Neural progenitor cell (in vitro differentiated cells): ENCODE data around the gene CDH12. TPM values are rescaled to one million over a fixed set of nuclear protein-coding genes. Genes with fewer than 3 reads are reported as not detected.

ENCODE experiments used
- DNase-seq: peaks from one replicate; pipeline ENCODE4 v3.0.0-alpha.2; 2016; ENCODE audit warnings: low spot score
- H2AFZ ChIP-seq: fragments of 200-600 bp; sonication (generic); replicated peaks from 2 replicates; pipeline ENCODE4 v1.6.1; 2016; ENCODE audit warnings: antibody characterized with exemption
- H3F3A ChIP-seq: fragments of 200-600 bp; sonication (generic); 2 replicates; pipeline ENCODE4 v1.6.1; 2016; ENCODE audit warnings: antibody characterized with exemption, low read depth
- H3K27ac ChIP-seq: fragments of 200-600 bp; sonication (generic); 2 replicates; pipeline ENCODE4 v1.5.1; 2016; ENCODE audit warnings: mild to moderate bottlenecking
- H3K27me3 ChIP-seq: fragments of 200-600 bp; sonication (generic); 2 replicates; pipeline ENCODE4 v1.6.1; 2016; ENCODE audit warnings: mild to moderate bottlenecking, moderate library complexity
- H3K36me3 ChIP-seq: fragments of 200-600 bp; sonication (generic); 2 replicates; pipeline ENCODE4 v1.5.1; 2016
- H3K4me1 ChIP-seq: fragments of 200-600 bp; sonication (generic); 2 replicates; pipeline ENCODE4 v1.6.1; 2016; ENCODE audit warnings: mixed run types
- H3K4me2 ChIP-seq: fragments of 200-600 bp; sonication (generic); 2 replicates; pipeline ENCODE4 v1.6.1; 2016
- H3K4me3 ChIP-seq: fragments of 200-600 bp; sonication (generic); 2 replicates; pipeline ENCODE4 v1.5.1; 2016
- H3K79me2 ChIP-seq: fragments of 200-600 bp; sonication (generic); 2 replicates; pipeline ENCODE4 v1.6.1; 2016; ENCODE audit warnings: low read depth
- H3K9ac ChIP-seq: fragments of 200-600 bp; sonication (generic); 2 replicates; pipeline ENCODE4 v1.6.1; 2016
- H3K9me3 ChIP-seq: fragments of 200-600 bp; sonication (generic); 2 replicates; pipeline ENCODE4 v1.5.1; 2016; ENCODE audit warnings: low read depth
- H4K20me1 ChIP-seq: fragments of 200-600 bp; sonication (generic); 2 replicates; pipeline ENCODE4 v1.6.1; 2016; ENCODE audit warnings: low read depth
- H3K27ac Mint-ChIP-seq: 3 replicates; pipeline ENCODE4 v1.8.0; 2021; ENCODE audit warnings: mixed read lengths
- H3K27me3 Mint-ChIP-seq: 2 replicates; pipeline ENCODE4 v1.8.0; 2022; ENCODE audit warnings: low read depth, mild to moderate bottlenecking, inconsistent platforms, moderate library complexity, mixed read lengths; ENCODE audit not compliant: insufficient read depth
- H3K36me3 Mint-ChIP-seq: 3 replicates; pipeline ENCODE4 v1.8.0; 2021; ENCODE audit warnings: mixed read lengths
- H3K4me1 Mint-ChIP-seq: 3 replicates; pipeline ENCODE4 v1.8.0; 2021; ENCODE audit warnings: mixed read lengths
- H3K4me3 Mint-ChIP-seq: 3 replicates; pipeline ENCODE4 v1.8.0; 2021; ENCODE audit warnings: mild to moderate bottlenecking, moderate library complexity, mixed read lengths
- H3K9me3 Mint-ChIP-seq: 3 replicates; pipeline ENCODE4 v1.8.0; 2020; ENCODE audit warnings: mixed read lengths
- CTCF ChIP-seq: fragments of 200-600 bp; sonication (generic); IDR thresholded peaks from 2 replicates; pipeline ENCODE4 v1.5.1; 2017; ENCODE audit warnings: antibody characterized with exemption, mild to moderate bottlenecking
- EZH2 ChIP-seq: fragments of 200-600 bp; sonication (generic); IDR thresholded peaks from 2 replicates; pipeline ENCODE4 v1.6.1; 2017; ENCODE audit warnings: antibody characterized with exemption, mild to moderate bottlenecking, moderate library complexity
- EZH2phosphoT487 ChIP-seq: fragments of 200-600 bp; sonication (generic); IDR thresholded peaks from 2 replicates; pipeline ENCODE4 v1.6.1; 2017; ENCODE audit warnings: antibody characterized with exemption
- total RNA-seq: library from RNA; depleted of rRNA; stranded (reverse); fragments of >200 nt; gene quantifications from 2 replicates; pipeline ENCODE4 v1.2.3, GENCODE V29; 2015; ENCODE audit warnings: low replicate concordance

CDH12 gene
- total RNA-seq, 1 donor from 2014 or later: not detected

- H3K4me3 ChIP-seq: no peak overlapping the region
- H3K36me3 ChIP-seq: no peaks in the 10 kb centered on the region
- no peaks in the 10 kb centered on the region for H3K9me3 Mint-ChIP-seq
- TF ChIP-seq CTCF (no peak), EZH2 (no peak), EZH2phosphoT487 (no peak)
- H3K4me1 Mint-ChIP-seq: no peaks in the 10 kb centered on the region
- H4K20me1 ChIP-seq: no peaks in the 10 kb centered on the region
- H3K27me3 ChIP-seq: no peaks in the 10 kb centered on the region
- DNase-seq: no peak
- no peak overlapping the region for H3K27ac Mint-ChIP-seq
- no peaks in the 10 kb centered on the region for H3K27me3 Mint-ChIP-seq
- H3K27ac ChIP-seq: no peak overlapping the region
- H3K4me1 ChIP-seq: no peaks in the 10 kb centered on the region
- no peak overlapping the region for H3K9ac ChIP-seq
- no peak overlapping the region for H3K4me3 Mint-ChIP-seq
- no peak overlapping the region for H3K4me2 ChIP-seq
- no peaks in the 10 kb centered on the region for H3K36me3 Mint-ChIP-seq
- H2AFZ ChIP-seq: no peak overlapping the region
- H3K79me2 ChIP-seq: no peaks in the 10 kb centered on the region
- H3F3A ChIP-seq: no peaks in the 10 kb centered on the region
- no peaks in the 10 kb centered on the region for H3K9me3 ChIP-seq
Observed at GRCh38 chr5:21831145-21831787, 1021.9 kb downstream of the CDH12 start.

DNA sequence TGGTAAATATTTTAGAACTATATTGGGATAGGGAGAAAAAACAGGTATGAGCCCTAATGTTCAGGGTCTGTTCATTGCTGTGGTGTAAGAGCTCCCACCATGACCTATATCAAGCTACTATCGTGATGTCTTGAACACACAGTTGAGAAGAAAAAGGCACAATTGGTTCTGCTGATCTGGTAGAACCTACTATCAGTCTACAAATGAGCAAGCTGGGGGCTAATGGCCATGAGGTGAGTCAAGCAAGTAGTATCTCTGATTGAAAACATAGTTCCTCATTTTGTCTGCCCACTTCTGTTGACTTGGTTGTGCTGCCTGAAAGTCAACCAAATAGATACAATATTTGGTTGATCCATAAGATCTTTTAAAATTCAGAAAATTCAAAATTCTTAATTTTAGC lies 1026.3 kb downstream of the CDH12 start:
- Histone ChIP-seq H3K36me3 (no peaks in the 10 kb centered on the region), H3K27ac (no peak overlapping the region), H3K4me2 (no peak overlapping the region), H3K27me3 (no peaks in the 10 kb centered on the region), H3F3A (no peaks in the 10 kb centered on the region), H2AFZ (no peak overlapping the region), H3K4me1 (no peaks in the 10 kb centered on the region), H3K79me2 (no peaks in the 10 kb centered on the region), H4K20me1 (no peaks in the 10 kb centered on the region), H3K9ac (no peak overlapping the region), H3K4me3 (no peak overlapping the region), H3K9me3 (no peaks in the 10 kb centered on the region)
- TF ChIP-seq EZH2phosphoT487 (no peak), CTCF (no peak), EZH2 (no peak)
- H3K27ac Mint-ChIP-seq: no peak overlapping the region
- no peaks in the 10 kb centered on the region for H3K36me3 Mint-ChIP-seq
- no peak overlapping the region for H3K4me3 Mint-ChIP-seq
- H3K27me3 Mint-ChIP-seq: no peaks in the 10 kb centered on the region
- H3K4me1 Mint-ChIP-seq: no peaks in the 10 kb centered on the region
- no peaks in the 10 kb centered on the region for H3K9me3 Mint-ChIP-seq
- no peak for DNase-seq

DNA sequence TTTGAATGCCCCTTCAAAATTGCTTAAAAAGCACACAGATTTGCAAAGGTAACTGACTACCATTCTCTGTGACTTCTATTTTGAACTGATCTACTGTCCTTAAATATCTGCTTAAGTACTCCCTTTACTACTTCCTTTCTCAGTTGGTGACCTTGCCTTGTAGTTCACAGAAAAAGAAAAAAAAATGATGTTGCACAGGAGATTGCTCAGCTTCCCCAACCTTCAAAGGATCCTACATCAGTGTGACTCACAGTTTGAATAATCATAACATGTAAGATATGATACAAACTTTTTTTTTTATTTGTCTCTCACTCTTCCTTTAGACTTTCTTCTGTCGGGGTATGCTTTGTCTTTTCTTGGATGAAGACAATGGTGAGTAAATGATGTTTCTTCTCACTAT lies 1029.6 kb downstream of the CDH12 start:
- no peak overlapping the region for H2AFZ ChIP-seq
- H3K27ac ChIP-seq: no peak overlapping the region
- H3K9ac ChIP-seq: no peak overlapping the region
- no peaks in the 10 kb centered on the region for H3K27me3 ChIP-seq
- H3K79me2 ChIP-seq: no peaks in the 10 kb centered on the region
- H3K4me1 ChIP-seq: no peaks in the 10 kb centered on the region
- no peaks in the 10 kb centered on the region for H3K27me3 Mint-ChIP-seq
- H3F3A ChIP-seq: no peaks in the 10 kb centered on the region
- TF ChIP-seq EZH2 (no peak), CTCF (no peak), EZH2phosphoT487 (no peak)
- H3K9me3 ChIP-seq: no peaks in the 10 kb centered on the region
- H4K20me1 ChIP-seq: no peaks in the 10 kb centered on the region
- no peak overlapping the region for H3K4me3 ChIP-seq
- no peaks in the 10 kb centered on the region for H3K9me3 Mint-ChIP-seq
- no peak overlapping the region for H3K4me3 Mint-ChIP-seq
- H3K36me3 ChIP-seq: no peaks in the 10 kb centered on the region
- H3K4me2 ChIP-seq: no peak overlapping the region
- no peak overlapping the region for H3K27ac Mint-ChIP-seq
- H3K4me1 Mint-ChIP-seq: no peaks in the 10 kb centered on the region
- no peak for DNase-seq
- H3K36me3 Mint-ChIP-seq: no peaks in the 10 kb centered on the region
